ENCODE measurements around the gene LIM2. TPM values are rescaled to one million over a fixed set of nuclear protein-coding genes. Genes with fewer than 3 reads are reported as not detected.

Gene LIM2
- total RNA-seq, 1 experiment from 2014 or later: not detected

- H3K9me3 ChIP-seq (replicated peaks): no peaks in the 10 kb centered on the region; the same call in 1 of the 2 replicates
- no peak overlapping the region for H3K27ac ChIP-seq
- H3K36me3 ChIP-seq: no peaks in the 10 kb centered on the region
Measured at GRCh38 chr19:51382004-51382403, 5.8 kb downstream of the LIM2 start.

GRCh38 chr19:51380379-51380778 is 7.4 kb downstream of the LIM2 start:
- no peak overlapping the region for H3K27ac ChIP-seq
- no peaks in the 10 kb centered on the region for H3K36me3 ChIP-seq
- no peak overlapping the region for H3K4me3 ChIP-seq
- no peak for DNase-seq (ENCODE audit: low read depth in 1 of 2, low spot score in 2 of 2)
- no peaks in the 10 kb centered on the region for H3K27me3 ChIP-seq (replicated peaks)
- no peaks in the 10 kb centered on the region for H3K4me1 ChIP-seq (replicated peaks)
- H3K9me3 ChIP-seq (replicated peaks): no peaks in the 10 kb centered on the region; the same call in 1 of the 2 replicates

More at GRCh38 chr19:51382004-51382403, 5.8 kb downstream of the LIM2 start:
- Histone ChIP-seq H3K4me1 (replicated peaks) (no peaks in the 10 kb centered on the region), H3K27me3 (replicated peaks) (no peaks in the 10 kb centered on the region), H3K4me3 (no peak overlapping the region)
- no peak for DNase-seq (ENCODE audit: low read depth in 1 of 2, low spot score in 2 of 2)

GRCh38 chr19:51377422-51377821 is 10.4 kb downstream of the LIM2 start:
- H3K36me3 ChIP-seq: no peaks in the 10 kb centered on the region
- no peak overlapping the region for H3K4me3 ChIP-seq
- no peaks in the 10 kb centered on the region for H3K27me3 ChIP-seq (replicated peaks)
- no peak for DNase-seq (ENCODE audit: low read depth in 1 of 2, low spot score in 2 of 2)
- H3K9me3 ChIP-seq (replicated peaks): no peaks in the 10 kb centered on the region; the same call in 1 of the 2 replicates
- no peaks in the 10 kb centered on the region for H3K4me1 ChIP-seq (replicated peaks)
- H3K27ac ChIP-seq: no peak overlapping the region

GRCh38 chr19:51375504-51376221 is 12.1 kb downstream of the LIM2 start:
- H3K27me3 ChIP-seq (replicated peaks): no peaks in the 10 kb centered on the region
- no peaks in the 10 kb centered on the region for H3K36me3 ChIP-seq
- H3K27ac ChIP-seq: no peak overlapping the region
- H3K4me1 ChIP-seq (replicated peaks): no peaks in the 10 kb centered on the region
- DNase-seq (ENCODE audit: low read depth in 1 of 2, low spot score in 2 of 2): no peak
- no peaks in the 10 kb centered on the region for H3K9me3 ChIP-seq (replicated peaks)
- H3K4me3 ChIP-seq: no peak overlapping the region

GRCh38 chr19:51372649-51373504 is 14.9 kb downstream of the LIM2 start, which contains the start of gene NKG7:
Gene NKG7, minus strand, starts transcription at chr19:51372654. Its CDS starts 119 bp downstream, at chr19:51372535.
- H3K9me3 ChIP-seq (replicated peaks): no peaks in the 10 kb centered on the region
- DNase-seq (ENCODE audit: low read depth in 1 of 2, low spot score in 2 of 2): no peak
- H3K27me3 ChIP-seq (replicated peaks): no peaks in the 10 kb centered on the region
- H3K4me1 ChIP-seq (replicated peaks): peaks cover 8% of the 10 kb centered on the region
- no peak within 1 kb of the TSS for H3K4me3 ChIP-seq
- H3K27ac ChIP-seq: no peak within 1 kb of the TSS
- H3K36me3 ChIP-seq: peaks cover 1% of the 10 kb centered on the region

- H3K27me3 ChIP-seq (replicated peaks): no peaks in the 10 kb centered on the region
- no peak overlapping the region for H3K27ac ChIP-seq
- DNase-seq (ENCODE audit: low read depth in 1 of 2, low spot score in 2 of 2): no peak
Measured at GRCh38 chr19:51372021-51372648, 15.6 kb downstream of the LIM2 start.

GRCh38 chr19:51371186-51371690 is 16.5 kb downstream of the LIM2 start:
- DNase-seq (ENCODE audit: low read depth in 1 of 2, low spot score in 2 of 2): no peak
- H3K4me3 ChIP-seq: no peak overlapping the region
- H3K27ac ChIP-seq: no peak overlapping the region
- H3K9me3 ChIP-seq (replicated peaks): no peaks in the 10 kb centered on the region
- no peaks in the 10 kb centered on the region for H3K27me3 ChIP-seq (replicated peaks)
- H3K36me3 ChIP-seq: peaks cover 3% of the 10 kb centered on the region
- H3K4me1 ChIP-seq (replicated peaks): peaks cover 16% of the 10 kb centered on the region

More at GRCh38 chr19:51372021-51372648, 15.6 kb downstream of the LIM2 start:
- Histone ChIP-seq H3K4me1 (replicated peaks) (peaks cover 10% of the 10 kb centered on the region), H3K4me3 (no peak overlapping the region), H3K36me3 (peaks cover 3% of the 10 kb centered on the region), H3K9me3 (replicated peaks) (no peaks in the 10 kb centered on the region)

GRCh38 chr19:51370230-51370629 is 17.5 kb downstream of the LIM2 start:
- no peak for DNase-seq (ENCODE audit: low read depth in 1 of 2, low spot score in 2 of 2)
- Histone ChIP-seq H3K4me3 (no peak overlapping the region), H3K27me3 (replicated peaks) (no peaks in the 10 kb centered on the region), H3K36me3 (peaks cover 3% of the 10 kb centered on the region), H3K4me1 (replicated peaks) (peaks cover 24% of the 10 kb centered on the region), H3K9me3 (replicated peaks) (no peaks in the 10 kb centered on the region), H3K27ac (no peak overlapping the region)

- H3K27ac ChIP-seq: peak within 1 kb of the TSS; percentile 60
- no peaks in the 10 kb centered on the region for H3K27me3 ChIP-seq (replicated peaks)
- H3K4me3 ChIP-seq: peak within 1 kb of the TSS; percentile 67
- peaks cover 3% of the 10 kb centered on the region for H3K36me3 ChIP-seq
- H3K4me1 ChIP-seq (replicated peaks): peaks cover 40% of the 10 kb centered on the region
- H3K9me3 ChIP-seq (replicated peaks): no peaks in the 10 kb centered on the region
- DNase-seq (ENCODE audit: low read depth in 1 of 2, low spot score in 2 of 2): no peak
Measured at GRCh38 chr19:51368366-51369282, 19.1 kb downstream of the LIM2 start, which contains the start of gene CLDND2. Gene CLDND2, minus strand, starts transcription at chr19:51369003. Its CDS starts 426 bp downstream, at chr19:51368577.

GRCh38 chr19:51367565-51368365 is 20.0 kb downstream of the LIM2 start:
- Histone ChIP-seq H3K9me3 (replicated peaks) (no peaks in the 10 kb centered on the region), H3K4me3 (peak overlapping the region; percentile 67), H3K27me3 (replicated peaks) (no peaks in the 10 kb centered on the region), H3K27ac (peak overlapping the region; percentile 60), H3K36me3 (peaks cover 3% of the 10 kb centered on the region), H3K4me1 (replicated peaks) (peaks cover 48% of the 10 kb centered on the region)
- peak; percentile 99 to 100 for DNase-seq (ENCODE audit: low read depth in 1 of 2, low spot score in 2 of 2)

GRCh38 chr19:51367255-51367564 is 20.6 kb downstream of the LIM2 start:
- H3K4me3 ChIP-seq: peak overlapping the region; percentile 67
- H3K27me3 ChIP-seq (replicated peaks): no peaks in the 10 kb centered on the region
- DNase-seq (ENCODE audit: low read depth in 1 of 2, low spot score in 2 of 2): no peak

More at GRCh38 chr19:51367255-51367564, 20.6 kb downstream of the LIM2 start:
- H3K9me3 ChIP-seq (replicated peaks): no peaks in the 10 kb centered on the region
- H3K36me3 ChIP-seq: peaks cover 3% of the 10 kb centered on the region
- peaks cover 53% of the 10 kb centered on the region for H3K4me1 ChIP-seq (replicated peaks)
- H3K27ac ChIP-seq: peak overlapping the region; percentile 48

Measured in SJSA1 (cell line).